Measurements from ENCODE around the gene EEF1AKMT2. TPM values are rescaled to one million over a fixed set of nuclear protein-coding genes. Genes with fewer than 3 reads are reported as not detected.
"Not testable (repeated sequence)": the region's sequence is repeated elsewhere in the genome, so short reads cannot be mapped to it uniquely, and the experiment has no call there.

EEF1AKMT2 gene
- total and polyA plus RNA-seq, 9 donors = 19.9 to 29.6 (median 25.0) TPM

DNA sequence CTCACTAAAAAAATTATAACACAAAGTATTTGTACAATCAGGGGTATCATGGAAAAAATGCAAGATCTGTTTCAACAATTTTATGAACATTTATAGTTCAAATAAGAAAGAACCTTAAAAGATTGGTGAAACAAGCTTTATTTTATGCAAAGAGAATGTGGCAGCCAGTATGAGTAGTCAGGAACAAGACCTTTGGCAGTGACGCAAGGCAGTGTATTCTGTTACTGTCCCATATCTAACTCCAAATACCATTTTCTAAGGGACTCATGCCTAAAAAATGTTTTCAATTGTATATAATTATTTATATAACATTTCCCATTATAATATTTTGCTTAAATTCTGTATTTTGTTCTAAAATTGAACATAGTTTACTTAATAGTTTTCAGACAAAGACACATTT, 28.4 kb downstream of the EEF1AKMT2 start:
- WGBS (ENCODE audit: insufficient coverage) = no CpG with 5 or more reads among the region's 1 CpG
- peaks cover 11% of the 10 kb centered on the region for H3K36me3 ChIP-seq (ENCODE audit: control insufficient read depth, insufficient read depth, low read length)
- DNase-seq = no peak
- no peaks in the 10 kb centered on the region for H3K9me3 ChIP-seq (replicated peaks; ENCODE audit: control insufficient read depth, low read depth, low read length)
- H3K4me1 ChIP-seq (ENCODE audit: control insufficient read depth, insufficient read depth, low read length) = no peaks in the 10 kb centered on the region
- no peak overlapping the region for H3K4me3 ChIP-seq (ENCODE audit: low read length)
- H3K27me3 ChIP-seq (ENCODE audit: control insufficient read depth, insufficient read depth, low read length) = no peaks in the 10 kb centered on the region
- no peak overlapping the region for H3K27ac ChIP-seq (ENCODE audit: low read length)

DNA sequence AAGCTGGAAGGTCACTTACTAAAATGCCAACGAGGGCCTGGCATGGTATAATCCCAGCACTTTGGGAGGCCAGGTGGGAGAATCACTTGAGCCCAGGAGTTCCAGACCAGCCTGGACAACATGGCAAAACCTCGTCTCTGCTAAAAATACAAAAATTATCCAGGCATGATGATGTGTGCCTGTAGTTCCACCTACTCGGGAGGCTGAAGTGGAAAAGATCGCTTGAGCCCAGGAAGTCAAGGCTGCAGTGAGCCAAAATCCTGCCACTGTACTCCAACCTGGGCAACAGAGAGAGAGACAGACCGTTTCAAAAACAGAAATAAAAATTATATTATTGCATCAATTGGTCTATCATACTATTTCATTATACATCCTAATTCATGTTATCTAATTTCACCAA, 29.4 kb downstream of the EEF1AKMT2 start:
- Histone ChIP-seq H3K27ac (ENCODE audit: low read length) (no peak overlapping the region), H3K36me3 (ENCODE audit: control insufficient read depth, insufficient read depth, low read length) (peaks cover 14% of the 10 kb centered on the region), H3K27me3 (ENCODE audit: control insufficient read depth, insufficient read depth, low read length) (no peaks in the 10 kb centered on the region), H3K9me3 (replicated peaks; ENCODE audit: control insufficient read depth, low read depth, low read length) (no peaks in the 10 kb centered on the region), H3K4me3 (ENCODE audit: low read length) (no peak overlapping the region), H3K4me1 (ENCODE audit: control insufficient read depth, insufficient read depth, low read length) (no peaks in the 10 kb centered on the region)
- WGBS (ENCODE audit: insufficient coverage) = 80% methylated on average over 1 of the region's 5 CpGs
- DNase-seq = no peak

GRCh38 chr10:124756156-124756903, 35.4 kb downstream of the EEF1AKMT2 start:
- peaks cover 5% of the 10 kb centered on the region for H3K36me3 ChIP-seq (ENCODE audit: control insufficient read depth, insufficient read depth, low read length)
- DNase-seq = no peak
- no peaks in the 10 kb centered on the region for H3K4me1 ChIP-seq (ENCODE audit: control insufficient read depth, insufficient read depth, low read length)
- no peaks in the 10 kb centered on the region for H3K27me3 ChIP-seq (ENCODE audit: control insufficient read depth, insufficient read depth, low read length)
- H3K27ac ChIP-seq (ENCODE audit: low read length) = no peak overlapping the region
- WGBS (ENCODE audit: insufficient coverage) = no CpG with 5 or more reads among the region's 5 CpGs
- no peaks in the 10 kb centered on the region for H3K9me3 ChIP-seq (replicated peaks; ENCODE audit: control insufficient read depth, low read depth, low read length)
- H3K4me3 ChIP-seq (ENCODE audit: low read length) = no peak overlapping the region

GRCh38 chr10:124755581-124755980, 36.1 kb downstream of the EEF1AKMT2 start:
- H3K4me1 ChIP-seq (ENCODE audit: control insufficient read depth, insufficient read depth, low read length) = no peaks in the 10 kb centered on the region
- H3K36me3 ChIP-seq (ENCODE audit: control insufficient read depth, insufficient read depth, low read length) = peaks cover 9% of the 10 kb centered on the region
- no peak for DNase-seq
- no peak overlapping the region for H3K27ac ChIP-seq (ENCODE audit: low read length)
- H3K27me3 ChIP-seq (ENCODE audit: control insufficient read depth, insufficient read depth, low read length) = no peaks in the 10 kb centered on the region
- no peaks in the 10 kb centered on the region for H3K9me3 ChIP-seq (replicated peaks; ENCODE audit: control insufficient read depth, low read depth, low read length)
- no peak overlapping the region for H3K4me3 ChIP-seq (ENCODE audit: low read length)
- no CpG with 5 or more reads among the region's 2 CpGs for WGBS (ENCODE audit: insufficient coverage)

DNA sequence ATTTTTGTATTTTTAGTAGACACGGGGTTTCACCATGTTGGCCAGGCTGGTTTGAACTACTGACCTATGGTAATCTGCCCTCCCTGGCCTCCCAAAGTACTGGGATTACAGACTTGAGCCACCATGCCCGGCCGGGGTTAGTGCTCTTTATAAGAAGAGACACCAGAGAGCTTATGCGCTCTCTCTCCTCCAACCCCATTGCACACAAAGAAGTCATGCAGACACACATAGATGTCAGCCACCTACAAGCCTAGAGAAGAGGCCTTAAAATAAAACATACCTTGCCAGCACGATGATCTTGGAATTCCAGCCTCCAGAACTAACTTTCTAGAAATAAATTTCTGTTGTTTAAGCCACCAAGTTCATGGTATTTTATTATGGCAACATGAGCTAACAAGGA, 37.5 kb downstream of the EEF1AKMT2 start:
- H3K4me1 ChIP-seq (ENCODE audit: control insufficient read depth, insufficient read depth, low read length) = no peaks in the 10 kb centered on the region
- no peak overlapping the region for H3K4me3 ChIP-seq (ENCODE audit: low read length)
- H3K27ac ChIP-seq (ENCODE audit: low read length) = no peak overlapping the region
- H3K9me3 ChIP-seq (replicated peaks; ENCODE audit: control insufficient read depth, low read depth, low read length) = no peaks in the 10 kb centered on the region
- no peak for DNase-seq
- peaks cover 13% of the 10 kb centered on the region for H3K36me3 ChIP-seq (ENCODE audit: control insufficient read depth, insufficient read depth, low read length)
- 90% methylated on average over 2 of the region's 5 CpGs for WGBS (ENCODE audit: insufficient coverage)
- no peaks in the 10 kb centered on the region for H3K27me3 ChIP-seq (ENCODE audit: control insufficient read depth, insufficient read depth, low read length)

DNA sequence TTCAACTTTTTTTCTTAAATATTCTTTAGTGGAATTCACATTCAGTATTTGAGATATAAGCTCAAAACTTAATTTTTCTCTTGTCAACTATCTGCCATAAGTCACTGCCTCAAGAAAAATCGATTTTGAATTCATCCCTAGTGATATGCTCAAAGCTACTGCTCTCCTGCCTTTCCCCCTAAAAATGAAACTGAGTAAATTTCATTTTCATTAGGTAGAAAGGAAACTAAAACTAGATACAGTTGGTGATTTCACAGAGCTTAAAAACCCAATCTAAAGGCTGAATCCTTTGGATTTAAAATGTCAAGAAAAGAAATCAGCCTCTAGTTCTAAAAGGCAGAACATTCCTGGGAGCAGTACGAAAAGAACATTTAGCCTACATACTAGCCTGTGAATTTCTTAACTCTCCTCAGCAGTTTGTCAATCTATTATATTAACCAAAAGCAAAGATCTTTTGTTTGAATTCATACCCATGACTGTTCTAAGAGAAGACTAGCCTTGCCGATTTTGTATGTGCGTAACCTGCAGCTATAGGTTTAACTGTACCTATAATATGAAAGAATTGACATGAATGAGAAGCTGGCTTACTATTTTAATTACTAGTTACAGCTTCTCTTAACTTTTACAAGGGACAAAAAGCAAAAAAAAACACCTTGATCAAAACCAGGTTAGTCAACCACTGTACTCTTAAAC, 42.6 kb downstream of the EEF1AKMT2 start:
- Histone ChIP-seq H3K36me3 (ENCODE audit: control insufficient read depth, insufficient read depth, low read length) (peaks cover 10% of the 10 kb centered on the region), H3K27me3 (ENCODE audit: control insufficient read depth, insufficient read depth, low read length) (no peaks in the 10 kb centered on the region), H3K9me3 (replicated peaks; ENCODE audit: control insufficient read depth, low read depth, low read length) (no peaks in the 10 kb centered on the region), H3K27ac (ENCODE audit: low read length) (no peak overlapping the region), H3K4me3 (ENCODE audit: low read length) (no peak overlapping the region), H3K4me1 (ENCODE audit: control insufficient read depth, insufficient read depth, low read length) (peaks cover 3% of the 10 kb centered on the region)
- WGBS (ENCODE audit: insufficient coverage) = 80% methylated on average over 1 of the region's 4 CpGs
- no peak for DNase-seq

DNA sequence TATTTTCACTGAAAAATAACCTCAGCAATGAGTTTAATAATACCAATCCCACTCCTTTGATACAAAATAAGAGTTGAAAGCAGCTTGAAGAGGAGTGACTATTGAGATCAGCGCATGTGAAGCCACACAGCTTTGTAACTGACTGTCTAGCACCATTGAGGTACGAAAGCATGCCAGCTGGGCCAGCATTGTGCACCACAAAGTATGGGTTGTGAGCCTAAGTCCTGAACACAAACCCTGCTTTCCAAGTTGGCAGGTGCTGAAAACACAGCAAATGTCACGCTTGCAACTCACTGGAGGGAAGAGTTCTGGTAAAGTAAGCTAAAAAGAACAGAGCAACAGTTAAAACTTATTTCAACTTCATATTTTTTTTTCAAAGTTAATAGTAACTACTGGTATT, 43.5 kb downstream of the EEF1AKMT2 start:
- H3K36me3 ChIP-seq (ENCODE audit: control insufficient read depth, insufficient read depth, low read length) = peaks cover 10% of the 10 kb centered on the region
- no peak overlapping the region for H3K27ac ChIP-seq (ENCODE audit: low read length)
- peaks cover 3% of the 10 kb centered on the region for H3K4me1 ChIP-seq (ENCODE audit: control insufficient read depth, insufficient read depth, low read length)
- H3K9me3 ChIP-seq (replicated peaks; ENCODE audit: control insufficient read depth, low read depth, low read length) = no peaks in the 10 kb centered on the region
- WGBS (ENCODE audit: insufficient coverage) = 100% methylated on average over 1 of the region's 3 CpGs
- no peak overlapping the region for H3K4me3 ChIP-seq (ENCODE audit: low read length)
- no peaks in the 10 kb centered on the region for H3K27me3 ChIP-seq (ENCODE audit: control insufficient read depth, insufficient read depth, low read length)
- DNase-seq = no peak

DNA sequence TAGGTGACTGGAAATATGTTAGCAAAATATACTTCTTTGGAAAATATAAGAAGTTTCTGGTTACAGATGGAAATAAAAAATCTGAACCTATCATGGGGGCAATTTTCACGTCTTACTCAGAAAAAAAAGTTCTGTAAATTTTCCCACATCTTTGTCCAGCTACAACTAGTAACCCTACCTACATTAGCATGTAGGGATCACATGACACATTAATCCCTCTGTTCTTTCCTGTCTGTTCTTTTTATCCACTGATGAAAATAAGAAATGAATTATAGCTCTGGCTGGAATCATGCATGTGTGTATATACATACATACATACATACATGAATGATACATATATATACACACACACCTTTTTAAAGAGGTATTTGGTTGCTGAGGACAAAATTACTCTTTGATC, 43.9 kb downstream of the EEF1AKMT2 start:
- no CpG with 5 or more reads among the region's 1 CpG for WGBS (ENCODE audit: insufficient coverage)
- no peak overlapping the region for H3K4me3 ChIP-seq (ENCODE audit: low read length)
- H3K27ac ChIP-seq (ENCODE audit: low read length) = no peak overlapping the region
- no peaks in the 10 kb centered on the region for H3K27me3 ChIP-seq (ENCODE audit: control insufficient read depth, insufficient read depth, low read length)
- peaks cover 10% of the 10 kb centered on the region for H3K36me3 ChIP-seq (ENCODE audit: control insufficient read depth, insufficient read depth, low read length)
- H3K9me3 ChIP-seq (replicated peaks; ENCODE audit: control insufficient read depth, low read depth, low read length) = no peaks in the 10 kb centered on the region
- no peak for DNase-seq
- peaks cover 3% of the 10 kb centered on the region for H3K4me1 ChIP-seq (ENCODE audit: control insufficient read depth, insufficient read depth, low read length)

GRCh38 chr10:124746992-124747391, 44.7 kb downstream of the EEF1AKMT2 start:
- no peak for DNase-seq
- no CpG with 5 or more reads among the region's 2 CpGs for WGBS (ENCODE audit: insufficient coverage)

DNA sequence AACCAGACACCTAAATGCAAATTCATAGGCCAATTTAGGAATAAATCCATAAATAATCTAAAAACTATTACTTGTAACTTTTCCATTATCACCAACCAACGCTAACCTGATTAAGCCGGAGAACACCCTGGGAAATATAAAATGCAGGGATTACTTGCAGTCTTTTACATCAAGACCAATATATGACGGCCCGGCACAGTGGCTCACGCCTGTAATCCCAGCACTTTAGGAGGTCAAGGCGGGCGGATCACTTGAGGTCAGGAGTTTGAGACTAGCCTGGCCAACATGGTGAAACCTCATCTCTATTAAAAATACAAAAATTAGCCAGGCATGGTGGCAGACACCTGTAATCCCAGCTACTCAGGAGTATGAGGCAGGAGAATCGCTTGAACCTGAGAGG, 45.2 kb downstream of the EEF1AKMT2 start:
- peaks cover 14% of the 10 kb centered on the region for H3K4me1 ChIP-seq (ENCODE audit: control insufficient read depth, insufficient read depth, low read length)
- 100% methylated on average over 1 of the region's 8 CpGs for WGBS (ENCODE audit: insufficient coverage)
- not testable (repeated sequence) for DNase-seq

More at GRCh38 chr10:124746992-124747391, 44.7 kb downstream of the EEF1AKMT2 start:
- Histone ChIP-seq H3K4me1 (ENCODE audit: control insufficient read depth, insufficient read depth, low read length) (peaks cover 9% of the 10 kb centered on the region), H3K27ac (ENCODE audit: low read length) (no peak overlapping the region), H3K4me3 (ENCODE audit: low read length) (no peak overlapping the region), H3K9me3 (replicated peaks; ENCODE audit: control insufficient read depth, low read depth, low read length) (no peaks in the 10 kb centered on the region), H3K27me3 (ENCODE audit: control insufficient read depth, insufficient read depth, low read length) (no peaks in the 10 kb centered on the region), H3K36me3 (ENCODE audit: control insufficient read depth, insufficient read depth, low read length) (peaks cover 10% of the 10 kb centered on the region)

More for the DNA sequence above, 45.2 kb downstream of the EEF1AKMT2 start:
- not testable (repeated sequence) for H3K9me3 ChIP-seq (replicated peaks; ENCODE audit: control insufficient read depth, low read depth, low read length); H3K27me3 ChIP-seq (ENCODE audit: control insufficient read depth, insufficient read depth, low read length); H3K27ac ChIP-seq (ENCODE audit: low read length); H3K4me3 ChIP-seq (ENCODE audit: low read length)
- H3K36me3 ChIP-seq (ENCODE audit: control insufficient read depth, insufficient read depth, low read length) = peaks cover 10% of the 10 kb centered on the region

Measured in muscle of leg (tissue), 11 donors.